Prostate gland (tissue), 2 donors: ENCODE data around the gene S100A9.

Experiments
- POLR2AphosphoS5 ChIP-seq: sonication (generic); formaldehyde crosslinking; IDR thresholded peaks from one replicate; pipeline ENCODE4 v1.6.1; 2017; ENCODE audit warnings: antibody characterized with exemption
- TF ChIP-seq, protein P1 (sequence below), 4 experiments: fragments of 200-600 bp in 2 of 4; fragments of 450-650 bp in 2 of 4; sonication (generic) in 2 of 4; IDR thresholded peaks; 1 replicate in 3 of 4; 2 replicates in 1 of 4; pipeline ENCODE4 v1.5.1; 2016 to 2019; ENCODE audit warnings: antibody characterized with exemption in 4 of 4, mild to moderate bottlenecking in 2 of 4, moderate library complexity in 2 of 4

DNA sequence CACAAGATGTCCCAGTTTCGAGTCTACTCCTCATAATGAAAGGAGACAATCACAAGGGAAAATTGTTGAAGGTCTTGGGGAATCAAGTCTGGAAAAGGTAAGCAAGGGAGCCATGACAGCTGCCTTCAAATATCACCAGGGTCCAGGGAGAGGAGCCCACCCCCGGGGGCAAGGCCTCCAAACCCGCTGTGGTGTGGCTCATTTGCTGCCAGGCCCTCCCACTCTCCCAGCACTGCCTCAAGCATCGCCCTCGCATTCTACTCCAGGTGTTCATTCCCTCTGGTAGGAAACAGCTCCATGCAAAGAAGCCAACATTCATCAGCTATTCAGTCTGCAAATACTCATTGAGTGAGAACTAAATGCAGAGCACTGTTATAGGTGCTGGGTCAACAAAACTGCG, 8.6 kb downstream of the S100A9 start:
- TF ChIP-seq, protein P1, sequence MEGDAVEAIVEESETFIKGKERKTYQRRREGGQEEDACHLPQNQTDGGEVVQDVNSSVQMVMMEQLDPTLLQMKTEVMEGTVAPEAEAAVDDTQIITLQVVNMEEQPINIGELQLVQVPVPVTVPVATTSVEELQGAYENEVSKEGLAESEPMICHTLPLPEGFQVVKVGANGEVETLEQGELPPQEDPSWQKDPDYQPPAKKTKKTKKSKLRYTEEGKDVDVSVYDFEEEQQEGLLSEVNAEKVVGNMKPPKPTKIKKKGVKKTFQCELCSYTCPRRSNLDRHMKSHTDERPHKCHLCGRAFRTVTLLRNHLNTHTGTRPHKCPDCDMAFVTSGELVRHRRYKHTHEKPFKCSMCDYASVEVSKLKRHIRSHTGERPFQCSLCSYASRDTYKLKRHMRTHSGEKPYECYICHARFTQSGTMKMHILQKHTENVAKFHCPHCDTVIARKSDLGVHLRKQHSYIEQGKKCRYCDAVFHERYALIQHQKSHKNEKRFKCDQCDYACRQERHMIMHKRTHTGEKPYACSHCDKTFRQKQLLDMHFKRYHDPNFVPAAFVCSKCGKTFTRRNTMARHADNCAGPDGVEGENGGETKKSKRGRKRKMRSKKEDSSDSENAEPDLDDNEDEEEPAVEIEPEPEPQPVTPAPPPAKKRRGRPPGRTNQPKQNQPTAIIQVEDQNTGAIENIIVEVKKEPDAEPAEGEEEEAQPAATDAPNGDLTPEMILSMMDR (IDR thresholded peaks at IDR 0.05), result no peak
- no peak for TF ChIP-seq POLR2AphosphoS5
